ENCODE data around the gene ARL4D.
"Not testable (repeated sequence)": the region's sequence is repeated elsewhere in the genome, so short reads cannot be mapped to it uniquely, and the experiment has no call there.

The ARL4D gene

GRCh38 chr17:43371227-43371821 lies 27.5 kb upstream of the ARL4D start:
- no peak for DNase-seq

DNA sequence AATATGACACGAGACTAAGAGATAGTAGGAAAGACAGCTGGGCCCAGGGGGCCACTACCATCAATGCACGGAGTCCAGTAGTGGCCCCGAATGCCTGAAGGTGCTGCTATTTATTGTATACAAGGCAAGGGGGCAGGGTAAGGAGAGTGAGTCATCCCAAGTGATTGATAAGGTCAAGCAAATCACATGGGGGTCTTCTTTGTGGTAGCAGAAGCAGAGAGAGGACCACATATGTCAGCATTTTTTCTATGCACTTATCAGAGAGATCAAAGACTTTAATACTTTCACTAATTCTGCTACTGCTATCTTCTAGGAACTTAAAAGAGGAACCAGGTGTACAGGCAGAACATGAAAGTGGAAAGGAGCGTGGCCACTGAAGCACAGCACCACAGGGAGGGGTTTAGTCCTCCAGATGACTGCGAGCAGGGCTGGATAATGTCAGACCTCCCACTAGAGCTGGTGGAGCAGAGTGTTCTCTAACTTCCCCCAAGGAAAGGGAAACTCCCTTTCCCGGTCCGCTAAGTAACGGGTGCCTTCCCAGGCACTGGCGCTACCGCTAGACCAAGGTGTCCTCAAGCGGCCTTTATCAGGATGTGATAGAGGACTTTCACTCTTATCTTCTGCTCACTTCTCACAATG lies 26.4 kb upstream of the ARL4D start:
- peak; percentile 70 for DNase-seq

- DNase-seq, result peak; percentile 82
Observed at GRCh38 chr17:43373356-43373755, 25.4 kb upstream of the ARL4D start.

DNA sequence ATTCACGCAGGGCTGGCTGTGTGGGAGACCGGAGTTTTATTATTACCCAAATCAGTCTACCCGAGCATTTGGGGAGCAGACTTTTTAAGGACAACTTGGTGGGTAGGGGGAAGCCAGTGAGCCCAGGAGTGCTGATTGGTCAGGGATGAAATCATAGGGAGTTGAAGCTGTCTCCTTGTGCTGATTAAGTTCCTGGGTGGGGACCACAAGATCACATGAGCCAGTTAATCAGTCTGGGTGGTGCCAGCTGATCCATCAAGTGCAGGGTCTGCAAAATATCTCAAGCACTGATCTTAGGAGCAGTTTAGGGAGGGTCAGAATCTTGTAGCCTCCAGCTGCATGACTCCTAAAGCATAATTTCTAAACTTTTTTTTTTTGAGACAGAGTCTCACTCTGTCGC lies 22.9 kb upstream of the ARL4D start:
- peak; percentile 60 for DNase-seq

GRCh38 chr17:43377056-43377810 lies 21.6 kb upstream of the ARL4D start:
- no peak for DNase-seq

DNA sequence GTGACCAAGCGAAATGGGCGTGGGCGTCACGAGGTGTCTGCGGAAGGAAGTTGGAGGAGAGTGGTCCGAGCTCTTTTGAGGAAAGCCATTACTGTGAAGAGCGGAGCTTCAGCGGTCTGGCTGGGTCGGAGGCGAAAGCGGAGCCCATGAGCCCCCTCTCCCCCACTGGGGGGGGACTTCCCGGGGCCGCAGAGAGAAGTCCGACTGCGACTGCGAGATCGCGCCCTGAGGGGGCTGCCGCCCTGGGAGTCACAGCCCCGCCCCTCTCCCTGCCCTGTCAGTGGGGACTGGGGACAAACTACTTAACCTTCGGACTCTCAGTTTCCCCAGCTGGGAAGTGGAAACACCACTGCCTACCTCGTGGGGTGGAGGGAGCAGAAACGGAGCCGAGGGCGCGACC lies 20.0 kb upstream of the ARL4D start:
- no peak for DNase-seq

- peak; percentile 45 for DNase-seq
Observed at GRCh38 chr17:43380307-43380706, 18.5 kb upstream of the ARL4D start.

DNA sequence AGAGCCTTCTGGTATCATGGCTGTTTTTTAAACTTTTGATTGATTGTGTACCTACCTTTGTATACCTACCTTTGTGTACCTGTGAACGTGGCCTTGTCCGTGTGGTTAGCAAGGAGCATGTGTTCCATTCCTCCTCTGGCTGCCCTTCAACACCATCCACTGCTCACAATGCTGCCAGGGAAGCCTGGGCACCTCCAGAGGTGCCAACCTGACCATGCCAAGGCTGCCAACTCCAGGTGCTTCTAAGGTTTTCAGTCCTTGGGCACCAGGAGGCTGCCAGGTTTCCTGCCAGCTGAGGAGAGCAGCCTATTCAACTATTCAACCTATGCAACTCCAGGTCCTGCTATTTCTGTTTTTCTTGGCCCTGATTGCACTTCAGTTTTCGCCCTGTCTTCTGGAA lies 17.6 kb upstream of the ARL4D start:
- no peak for DNase-seq

DNA sequence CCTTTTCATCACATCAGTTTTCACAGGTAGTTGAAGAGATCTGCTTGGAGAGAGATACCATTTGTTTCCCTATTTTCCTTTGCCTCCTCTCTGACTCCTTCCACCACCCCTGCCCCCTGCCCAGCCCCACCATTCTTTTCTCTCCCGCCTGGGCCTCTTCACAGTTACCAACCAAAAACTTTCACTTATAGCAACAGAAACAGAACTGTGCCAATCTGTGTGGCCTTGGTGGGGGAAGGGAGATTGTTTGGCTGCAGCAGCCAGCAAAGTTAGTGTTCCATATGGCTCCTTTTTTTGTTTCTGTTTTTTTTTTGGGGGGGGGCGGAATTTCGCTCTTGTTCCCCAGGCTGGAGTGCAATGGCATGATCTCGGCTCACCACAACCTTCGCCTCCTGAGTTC lies 17.2 kb upstream of the ARL4D start:
- DNase-seq, result no peak

DNA sequence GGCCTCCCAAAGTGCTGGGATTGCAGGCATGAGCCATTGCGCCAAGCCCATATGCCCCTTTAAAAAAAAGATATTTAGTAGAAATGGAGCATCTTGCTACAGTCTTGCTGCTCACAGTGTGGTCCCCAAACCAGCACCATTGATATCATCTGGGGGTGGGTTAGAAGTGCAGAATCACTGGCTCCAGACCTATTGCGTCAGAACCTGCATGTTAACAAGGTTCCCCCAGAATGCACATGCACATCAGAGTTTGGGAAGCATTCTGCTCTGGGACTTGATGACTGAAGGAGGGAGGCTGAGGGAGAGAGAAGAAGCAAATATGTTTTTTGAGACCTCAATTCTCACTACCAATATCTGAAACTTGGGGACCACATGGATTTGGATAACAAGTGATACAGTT lies 16.0 kb upstream of the ARL4D start:
- no peak for DNase-seq

DNA sequence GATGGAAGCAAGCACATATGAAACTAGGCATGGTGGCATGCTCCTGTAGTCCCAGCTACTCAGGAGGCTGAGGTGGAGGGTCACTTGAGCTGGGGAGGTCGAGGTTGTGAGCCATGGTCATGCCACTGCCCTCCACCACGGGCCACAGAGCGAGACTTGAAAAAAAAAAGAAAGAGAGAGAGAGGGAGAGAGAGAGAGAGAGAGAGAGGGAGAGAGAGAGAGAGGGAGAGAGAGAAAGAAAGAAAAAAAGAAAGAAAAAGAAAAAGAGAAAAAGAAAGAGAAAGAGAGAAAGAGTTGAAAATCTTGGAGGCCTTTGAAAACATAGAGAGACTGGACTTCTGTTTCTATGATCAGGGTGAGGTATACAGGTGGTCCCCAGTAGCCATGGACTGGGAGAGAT lies 15.4 kb upstream of the ARL4D start:
- DNase-seq, result no peak

- DNase-seq, result no peak
Observed at GRCh38 chr17:43383826-43384475, 14.8 kb upstream of the ARL4D start.

DNA sequence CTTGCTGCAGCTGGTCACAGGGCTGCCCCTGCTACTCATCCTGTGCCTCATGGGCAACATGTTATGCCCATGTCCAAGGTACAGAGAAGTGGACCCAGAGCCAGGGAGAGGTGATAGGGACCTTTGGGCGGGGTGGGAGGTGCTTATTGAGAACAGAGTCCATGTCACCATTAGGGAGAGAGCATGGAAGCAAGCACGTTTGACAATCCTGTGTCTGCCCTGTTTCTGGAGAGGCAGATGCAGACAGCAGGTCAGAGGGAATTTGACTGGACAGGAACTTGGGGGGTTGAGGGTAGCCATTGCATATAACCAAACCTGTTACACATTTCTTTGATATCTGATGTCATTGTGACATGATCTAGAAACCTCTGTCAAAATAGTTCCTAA lies 14.3 kb upstream of the ARL4D start:
- no peak for DNase-seq

DNA sequence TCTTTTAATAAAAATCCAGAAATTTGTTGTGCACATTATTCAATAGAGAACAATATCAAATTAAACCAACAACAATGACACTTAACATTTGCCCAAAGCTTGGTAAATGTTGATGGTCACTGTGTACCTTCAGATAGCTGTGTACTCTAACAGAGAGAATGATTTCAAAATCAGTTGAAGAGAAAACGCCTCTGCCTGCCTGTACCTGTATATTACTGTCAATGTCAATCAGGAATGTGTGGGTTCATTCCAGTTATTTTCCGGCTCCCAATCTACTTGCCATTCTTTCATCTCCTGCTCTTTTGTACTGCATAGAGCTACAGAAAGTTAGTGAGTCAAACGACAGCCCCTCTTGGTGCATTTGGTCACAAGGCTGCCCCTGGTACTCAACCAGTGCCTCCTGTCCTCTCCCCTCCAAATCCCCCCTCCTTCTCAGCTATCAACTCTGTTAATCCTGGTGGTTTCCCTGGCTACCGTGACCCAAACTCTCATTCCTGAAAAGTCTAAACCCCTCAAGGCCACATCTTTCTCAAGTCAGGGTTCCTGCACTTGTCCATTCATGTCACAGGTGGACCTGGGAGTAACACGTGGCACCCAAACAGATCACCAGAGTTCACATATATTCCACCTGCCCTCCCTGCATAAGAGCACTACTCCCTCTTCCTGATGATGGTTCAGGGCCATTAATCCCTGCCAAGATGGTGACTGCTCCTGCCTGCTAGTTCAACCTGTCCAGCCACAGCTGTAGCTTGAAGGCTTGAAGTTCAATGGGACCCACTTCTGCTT lies 13.6 kb upstream of the ARL4D start:
- no peak for DNase-seq

DNA sequence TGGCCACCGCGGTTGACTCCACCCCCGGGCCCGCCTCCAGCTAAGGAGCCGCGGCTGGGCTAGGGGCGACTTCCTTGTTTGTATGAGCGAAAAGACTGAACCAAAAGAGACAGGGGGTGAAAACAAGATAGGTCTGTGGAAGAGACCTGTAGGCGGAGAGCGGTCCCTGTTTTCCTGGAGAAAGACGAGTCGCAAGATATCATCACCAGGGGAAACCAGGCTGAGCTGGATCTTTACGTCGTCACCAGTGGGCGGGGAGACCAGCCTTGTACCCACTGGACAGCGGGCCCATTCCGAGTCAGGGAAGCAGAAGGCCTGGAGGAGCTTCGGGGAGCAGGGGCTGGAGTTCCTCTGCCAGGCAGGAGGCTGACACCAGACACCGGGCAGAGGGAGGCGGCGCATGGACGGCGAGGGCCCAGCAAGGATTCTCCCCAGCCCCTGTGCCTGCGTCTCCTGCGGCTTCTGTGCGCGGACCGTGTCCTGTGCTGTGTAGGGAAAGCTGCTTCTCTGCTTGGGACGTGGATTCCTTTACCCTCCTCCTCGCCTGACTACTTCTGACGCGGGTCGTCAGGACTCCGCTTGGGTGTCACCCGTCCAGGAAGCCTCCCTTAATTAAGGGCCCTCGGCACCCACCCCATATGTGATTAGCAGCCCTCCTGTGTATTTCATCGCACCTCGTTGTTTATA lies 10.3 kb upstream of the ARL4D start:
- DNase-seq, result peak; percentile 92

DNA sequence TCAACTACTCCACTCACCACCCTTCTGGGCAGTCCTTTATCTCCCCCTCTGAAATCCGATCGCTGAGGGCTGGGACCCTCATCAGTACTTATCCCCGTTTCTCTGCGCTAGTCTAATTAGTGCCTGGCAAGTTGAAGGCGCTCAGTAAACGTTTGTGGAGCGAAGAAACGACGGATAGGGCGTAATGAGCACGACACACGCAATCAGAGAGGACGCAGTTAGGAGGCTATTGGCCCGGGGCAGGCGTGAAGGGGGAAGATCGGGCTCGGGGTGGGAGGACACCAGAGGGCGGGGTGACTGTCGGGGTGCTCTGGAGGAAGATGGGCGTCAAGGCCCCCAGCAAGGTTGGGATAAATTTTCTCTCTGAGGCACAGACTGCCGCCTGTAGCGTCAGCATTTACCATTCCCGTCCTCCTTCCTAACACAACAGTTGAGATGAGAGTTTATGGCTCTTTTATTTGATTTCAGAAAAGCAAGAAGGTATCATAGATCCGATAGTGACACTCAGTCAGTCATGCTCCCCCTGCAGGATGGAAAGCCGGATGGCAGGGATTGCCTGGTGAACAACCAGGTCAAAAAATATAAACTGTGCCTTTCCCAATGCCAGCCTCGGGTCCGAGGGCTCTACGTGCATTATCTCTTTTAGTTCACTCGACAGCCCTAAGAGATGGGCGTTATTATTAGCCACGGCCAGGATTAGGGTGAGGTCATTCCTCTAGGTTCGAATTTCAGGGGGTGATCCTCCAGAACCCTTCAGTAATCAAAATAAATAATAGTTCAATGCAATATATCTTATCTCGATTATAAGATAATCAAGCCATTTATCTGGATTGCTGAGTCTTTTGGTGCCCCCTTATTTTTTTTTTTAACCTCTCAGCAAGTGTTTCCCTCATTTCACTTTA lies 9.5 kb upstream of the ARL4D start:
- DNase-seq, result peak; percentile 93

DNA sequence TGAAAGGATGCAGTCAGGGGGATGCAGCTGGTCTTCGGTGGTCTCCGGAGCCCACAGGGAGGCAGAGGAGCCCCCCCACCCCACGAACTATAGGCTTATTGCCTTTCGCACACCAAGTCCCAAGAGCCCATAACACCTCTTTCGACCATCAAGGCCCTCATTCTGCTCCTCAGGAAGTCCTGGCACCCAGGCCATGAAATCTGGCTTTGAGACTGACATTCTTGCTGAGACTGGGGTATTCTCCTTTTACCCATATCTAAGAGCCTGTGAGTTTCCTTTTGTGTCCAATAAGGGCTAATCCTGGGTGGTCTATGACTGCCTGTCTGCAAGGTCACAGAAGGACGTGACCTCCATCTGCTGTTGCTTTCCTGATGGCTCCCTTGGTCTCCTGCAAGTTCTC lies 6.4 kb upstream of the ARL4D start:
- DNase-seq, result no peak

- DNase-seq, result peak; percentile 95
Observed at GRCh38 chr17:43393944-43394482, 4.8 kb upstream of the ARL4D start.

DNA sequence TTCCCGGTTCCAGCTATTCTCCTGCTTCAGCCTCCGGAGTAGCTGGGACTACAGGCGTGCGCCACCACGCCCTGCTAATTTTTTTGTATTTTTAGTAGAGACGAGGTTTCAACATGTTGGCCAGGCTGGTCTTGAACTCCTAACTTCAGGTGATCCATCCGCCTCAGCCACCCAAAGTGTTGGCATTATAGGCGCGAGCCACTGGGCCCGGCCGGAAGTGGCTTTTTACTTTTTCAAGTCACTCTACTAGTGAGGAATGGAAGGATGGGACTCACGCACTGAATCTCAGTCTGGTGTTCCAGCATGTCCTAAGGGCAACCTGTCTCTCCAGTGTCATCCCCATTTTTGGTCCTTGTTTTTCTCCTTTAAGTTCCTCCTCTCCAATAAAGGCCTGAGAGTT lies 4.1 kb upstream of the ARL4D start:
- DNase-seq, result not testable (repeated sequence)

- peak; percentile 45 for DNase-seq
Observed at GRCh38 chr17:43395165-43395564, 3.6 kb upstream of the ARL4D start.

- DNase-seq, result no peak
Observed at GRCh38 chr17:43396491-43397060, 2.2 kb upstream of the ARL4D start.
